ENCODE measurements around the gene FAM98C.

Gene FAM98C

DNA sequence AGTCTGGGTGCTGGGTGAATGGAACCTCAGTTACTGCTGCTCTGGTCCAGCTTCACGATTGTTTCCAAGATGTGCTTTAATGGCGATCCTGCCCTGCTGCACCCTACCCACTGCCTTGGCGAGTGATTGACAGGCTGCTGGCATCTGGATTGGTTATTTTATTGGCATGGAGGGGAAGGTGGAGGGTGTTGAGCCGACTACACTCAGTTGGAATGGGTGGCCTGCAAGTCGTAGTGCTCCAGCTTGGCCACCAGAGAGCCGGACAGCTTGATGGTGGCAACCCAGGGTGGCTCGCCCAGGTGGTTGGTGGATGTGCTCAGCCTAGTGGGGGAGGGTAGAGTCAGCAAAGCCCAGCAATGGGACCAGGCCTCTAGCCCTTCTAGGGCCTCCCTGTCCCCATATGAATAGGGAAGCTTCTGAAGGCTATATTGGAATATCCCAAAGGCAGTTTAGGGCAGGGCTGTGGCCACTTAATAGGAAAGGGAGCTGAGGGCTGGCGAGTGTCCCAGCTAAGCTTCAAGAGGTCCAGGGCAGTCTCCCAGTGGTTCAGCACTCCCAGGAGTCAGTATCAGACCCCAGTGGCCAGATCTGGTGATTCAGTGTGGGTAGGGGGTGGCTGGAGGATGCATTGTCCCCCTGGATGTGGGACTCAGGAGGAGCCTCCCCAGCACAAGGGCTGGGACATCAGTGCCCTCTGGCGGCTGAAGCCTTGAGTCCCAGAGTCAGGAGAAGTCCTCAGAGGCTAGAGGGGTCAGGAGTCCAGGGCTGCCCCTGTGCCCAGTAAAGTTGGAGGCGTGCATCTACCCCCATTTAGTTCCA is 18.5 kb upstream of the FAM98C start:
- no peak for DNase-seq (ENCODE audit: extremely low read depth, low read depth)
- no peak overlapping the region for H3K4me3 ChIP-seq (replicated peaks; ENCODE audit: low read depth, low read length)
- TF ChIP-seq CTCF (IDR thresholded peaks at IDR 0.05; ENCODE audit: low read depth, low read length, missing control alignments): peak; percentile 44

- TF ChIP-seq CTCF (IDR thresholded peaks at IDR 0.05; ENCODE audit: low read depth, low read length, missing control alignments): no peak
- DNase-seq (ENCODE audit: extremely low read depth, low read depth): no peak
- H3K4me3 ChIP-seq (replicated peaks; ENCODE audit: low read depth, low read length): no peak overlapping the region
Observed at GRCh38 chr19:38385057-38385803, 17.7 kb upstream of the FAM98C start.

DNA sequence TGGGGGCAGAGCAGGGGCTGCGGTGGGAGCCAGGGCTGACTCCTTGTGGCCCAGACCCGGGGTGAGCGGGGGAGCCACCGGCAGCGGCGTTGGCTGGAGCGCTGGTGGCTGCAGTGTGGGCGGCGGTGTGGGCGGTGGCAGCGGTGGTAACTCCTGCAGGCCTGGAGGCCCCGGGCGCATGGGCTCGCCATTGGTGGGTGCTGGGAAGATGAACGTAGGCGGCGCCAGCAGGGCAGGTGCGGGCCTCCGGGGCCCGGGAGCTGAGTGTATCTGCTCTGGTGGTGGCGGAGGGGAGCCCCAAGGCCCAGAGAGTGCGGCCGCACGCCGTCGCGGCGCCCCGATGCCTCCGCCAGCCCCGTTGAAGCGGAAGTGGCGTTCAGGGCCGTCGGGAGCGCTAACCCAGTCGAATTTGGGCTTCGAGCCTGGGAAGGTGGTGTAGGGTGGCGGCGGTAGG is 17.1 kb upstream of the FAM98C start:
- no peak overlapping the region for H3K4me3 ChIP-seq (replicated peaks; ENCODE audit: low read depth, low read length)
- DNase-seq (ENCODE audit: extremely low read depth, low read depth): no peak
- no peak for TF ChIP-seq CTCF (IDR thresholded peaks at IDR 0.05; ENCODE audit: low read depth, low read length, missing control alignments)

DNA sequence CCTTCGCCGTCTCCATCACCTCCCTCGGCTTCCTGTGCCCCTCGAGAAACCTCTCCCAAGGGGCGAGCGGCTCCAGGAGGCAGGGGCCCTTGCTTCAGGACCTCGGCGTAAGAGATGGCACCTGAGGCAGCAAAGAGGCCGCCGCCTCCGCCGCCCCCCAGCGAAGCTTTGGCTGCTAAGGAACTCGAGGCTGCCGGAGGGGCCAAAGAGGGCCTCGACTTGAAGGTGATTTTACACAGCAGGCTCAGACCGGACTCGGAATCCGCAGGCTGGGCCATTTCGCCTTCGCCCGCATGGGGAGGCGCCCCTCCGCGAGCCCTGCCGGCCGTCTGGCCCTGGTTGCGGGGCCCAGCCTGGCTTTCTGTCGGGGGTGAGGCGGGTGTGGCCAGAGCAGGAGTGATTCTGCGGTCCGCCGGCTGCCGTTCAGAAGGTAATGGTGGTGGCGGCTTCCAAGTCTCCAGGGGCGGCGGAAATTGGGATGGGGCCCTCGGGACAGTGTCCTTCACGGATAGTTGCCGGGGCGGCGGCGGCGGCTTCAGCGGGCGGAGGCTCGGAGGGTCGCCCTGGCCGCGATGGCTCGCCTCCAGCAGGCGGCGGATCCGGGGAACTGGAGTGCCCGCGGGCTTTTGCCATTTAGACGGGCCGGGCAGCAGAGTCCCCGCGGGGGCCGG is 16.5 kb upstream of the FAM98C start:
- TF ChIP-seq CTCF (IDR thresholded peaks at IDR 0.05; ENCODE audit: low read depth, low read length, missing control alignments): no peak
- DNase-seq (ENCODE audit: extremely low read depth, low read depth): no peak
- no peak overlapping the region for H3K4me3 ChIP-seq (replicated peaks; ENCODE audit: low read depth, low read length)

DNA sequence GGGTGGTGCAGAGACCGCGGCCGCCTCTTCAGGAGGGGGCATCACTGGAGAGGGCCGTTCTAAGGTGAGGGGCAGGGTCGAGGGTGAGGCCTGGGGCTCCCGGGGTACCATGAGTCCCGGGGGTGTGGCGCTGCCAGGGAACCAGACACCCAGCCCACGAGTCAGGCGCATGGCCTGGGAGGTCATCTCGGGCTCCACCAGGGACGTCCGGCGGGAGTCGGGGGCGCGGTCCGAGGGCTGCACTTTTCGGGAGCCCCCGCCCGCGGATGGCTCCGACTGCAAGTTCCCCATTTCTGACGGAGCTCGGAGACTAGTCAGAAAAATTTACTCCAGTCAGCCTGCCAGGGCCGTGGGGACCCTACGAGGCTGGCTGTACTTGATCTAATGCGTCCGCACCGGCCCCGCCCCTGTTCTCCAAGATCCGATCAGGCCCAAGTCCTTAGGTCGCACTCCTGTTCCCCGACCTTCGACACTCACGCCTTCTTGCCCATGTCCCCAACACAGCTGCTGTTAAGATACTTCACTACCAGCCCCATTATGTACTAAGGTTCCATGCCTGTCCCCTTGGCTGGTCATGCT is 15.8 kb upstream of the FAM98C start:
- TF ChIP-seq CTCF (IDR thresholded peaks at IDR 0.05; ENCODE audit: low read depth, low read length, missing control alignments): no peak
- H3K4me3 ChIP-seq (replicated peaks; ENCODE audit: low read depth, low read length): peak overlapping the region; percentile 79
- no peak for DNase-seq (ENCODE audit: extremely low read depth, low read depth)

- H3K4me3 ChIP-seq (replicated peaks; ENCODE audit: low read depth, low read length): peak within 1 kb of the TSS; percentile 79
- TF ChIP-seq CTCF (IDR thresholded peaks at IDR 0.05; ENCODE audit: low read depth, low read length, missing control alignments): no peak
- peak; percentile 75 for DNase-seq (ENCODE audit: extremely low read depth, low read depth)
Observed at GRCh38 chr19:38387550-38388348, 15.1 kb upstream of the FAM98C start, which contains the start of gene GGN. Gene GGN (minus strand): TSS chr19:38388034. CDS start chr19:38387261, 773 bp downstream.

Measured in HFF-Myc (cell line).